Esophagus squamous epithelium (tissue), 4 donors: ENCODE measurements around the gene GALNS.

Experiments used
- CTCF ChIP-seq, 6 experiments: fragments of 450-650 bp in 4 of 6; fragments of 200-600 bp in 2 of 6; sonication (generic) in 2 of 6; IDR thresholded peaks; one replicate each; pipeline ENCODE4 v1.5.1; 2016 to 2019; ENCODE audit warnings: antibody characterized with exemption in 6 of 6, mild to moderate bottlenecking in 4 of 6, moderate library complexity in 4 of 6
- POLR2A ChIP-seq, 4 donors: fragments of 450-650 bp; IDR thresholded peaks; one replicate each; pipeline ENCODE4 v1.6.1; 2017; ENCODE audit warnings: antibody characterized with exemption in 4 of 4, mild to moderate bottlenecking in 4 of 4, moderate library complexity in 3 of 4

GRCh38 chr16:88894681-88895300 is 38.0 kb upstream of the GALNS start:
- TF ChIP-seq CTCF (IDR thresholded peaks at IDR 0.05) (no peak), POLR2A (IDR thresholded peaks at IDR 0.05) (no peak)
